ENCODE results near the gene RHCE. TPM values are rescaled to one million over a fixed set of nuclear protein-coding genes. Genes with fewer than 3 reads are reported as not detected.
A peak's percentile ranks its signal among the peaks of the same experiment; 100 is the strongest.
"Not testable (repeated sequence)": the region's sequence is repeated elsewhere in the genome, so short reads cannot be mapped to it uniquely, and the experiment has no call there.

The RHCE gene
- total RNA-seq, 2 experiments from 2014 or later, result 0.91 to 1.0 TPM

DNA sequence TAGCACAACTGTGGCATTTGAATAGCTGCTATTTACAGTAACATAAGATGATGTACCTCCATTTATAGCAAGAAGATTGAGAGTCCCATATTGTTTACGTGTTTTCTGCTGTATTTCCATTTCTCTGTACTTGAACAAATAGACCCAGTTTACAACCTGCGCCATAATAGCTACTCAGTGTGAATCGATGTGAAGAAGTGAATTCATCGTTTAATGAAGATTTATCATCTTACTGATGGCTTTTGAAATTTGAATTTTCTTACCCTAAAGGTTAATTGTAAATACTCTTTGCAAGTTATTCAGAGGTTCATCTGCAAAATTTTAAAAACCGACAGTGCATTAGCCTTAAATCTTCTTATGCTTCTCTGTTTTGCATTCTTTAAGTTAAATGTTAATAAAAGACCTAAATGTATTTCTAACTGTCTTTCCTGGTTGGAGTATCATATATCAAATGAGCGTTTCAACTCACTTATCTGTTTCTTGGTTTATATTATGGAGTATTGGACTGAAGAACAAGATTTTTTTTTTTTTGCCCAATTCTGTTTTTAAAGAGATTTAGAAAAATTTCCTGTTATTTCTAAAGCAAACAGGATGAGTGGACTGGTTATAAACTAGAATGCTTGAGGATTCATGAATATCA is 12.2 kb upstream of the RHCE start:
- Mint-ChIP-seq H3K27ac (no peak overlapping the region), H3K36me3 (ENCODE audit: low read depth) (peaks cover 5% of the 10 kb centered on the region), H3K4me1 (peaks cover 59% of the 10 kb centered on the region), H3K4me3 (peak overlapping the region; percentile 83), H3K27me3 (no peaks in the 10 kb centered on the region), H3K9me3 (ENCODE audit: low read depth) (no peaks in the 10 kb centered on the region)
- CTCF ChIA-PET, result no interaction called here
- intact Hi-C loops (cut with DNase I, micrococcal nuclease), result loop anchor here in 1 of 2 experiments (5.0 kb wide), 3 partner anchors 244 to 694 kb away; no protein-coding TSS in a partner anchor
- POLR2A ChIA-PET, result no interaction called here
- DNase-seq (no peak), ATAC-seq (no peak)

DNA sequence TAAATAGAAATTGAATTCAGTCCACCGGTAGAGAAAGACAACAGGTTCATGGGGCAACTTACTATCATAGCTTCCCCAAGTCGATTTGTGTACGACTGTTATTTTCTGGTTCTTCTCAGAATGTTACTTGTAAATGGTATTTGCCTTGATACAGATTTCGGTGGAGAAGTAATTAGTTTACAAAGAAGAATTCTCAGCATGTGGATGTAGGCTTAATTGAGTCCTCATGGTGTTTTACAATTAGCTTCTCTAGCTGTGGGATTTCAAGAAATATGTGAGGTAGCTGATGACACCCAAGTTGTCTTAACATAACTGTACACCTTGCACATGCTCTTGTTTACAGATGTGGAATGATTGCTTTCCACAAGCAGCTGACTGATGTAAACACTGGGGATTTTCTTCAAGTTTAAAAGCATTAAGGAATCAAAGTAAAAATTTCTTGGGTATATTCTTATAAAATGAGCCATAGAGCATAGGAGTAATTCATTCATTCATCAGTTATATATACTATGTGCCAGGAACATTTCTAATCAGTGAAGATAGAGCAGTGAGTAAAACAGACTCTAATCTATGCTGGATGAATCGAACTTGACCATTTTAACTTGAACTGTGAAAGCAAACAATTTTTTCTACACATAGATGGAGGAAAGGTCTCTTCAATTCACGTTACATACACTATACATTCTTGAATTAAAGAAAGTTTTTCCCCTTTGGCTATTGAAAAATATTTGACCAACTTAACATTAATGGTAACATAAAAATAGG is 11.5 kb upstream of the RHCE start:
- Mint-ChIP-seq H3K27me3 (no peaks in the 10 kb centered on the region), H3K9me3 (ENCODE audit: low read depth) (no peaks in the 10 kb centered on the region), H3K27ac (peak overlapping the region; percentile 72), H3K36me3 (ENCODE audit: low read depth) (peaks cover 3% of the 10 kb centered on the region), H3K4me1 (peaks cover 59% of the 10 kb centered on the region), H3K4me3 (peak overlapping the region; percentile 83)
- ChIA-PET POLR2A (interaction anchor here (0.7 to 1.5 kb wide), 2 partner anchors 94 to 200 kb away, joined by 4 to 6 read pairs; partner anchors contain the start of gene SYF2), CTCF (interaction anchor here (0.6 to 1.1 kb wide), 7 partner anchors 11 to 179 kb away, joined by 3 to 4 read pairs (median 3); no protein-coding TSS in a partner anchor)
- DNase-seq (no peak), ATAC-seq (no peak)
- intact Hi-C loops (cut with DNase I, micrococcal nuclease), result loop anchor here in 1 of 2 experiments (1.0 to 5.0 kb wide), 8 partner anchors 41 to 789 kb away; partner anchors contain the start of genes PDIK1L, SRRM1 and TMEM50A

DNA sequence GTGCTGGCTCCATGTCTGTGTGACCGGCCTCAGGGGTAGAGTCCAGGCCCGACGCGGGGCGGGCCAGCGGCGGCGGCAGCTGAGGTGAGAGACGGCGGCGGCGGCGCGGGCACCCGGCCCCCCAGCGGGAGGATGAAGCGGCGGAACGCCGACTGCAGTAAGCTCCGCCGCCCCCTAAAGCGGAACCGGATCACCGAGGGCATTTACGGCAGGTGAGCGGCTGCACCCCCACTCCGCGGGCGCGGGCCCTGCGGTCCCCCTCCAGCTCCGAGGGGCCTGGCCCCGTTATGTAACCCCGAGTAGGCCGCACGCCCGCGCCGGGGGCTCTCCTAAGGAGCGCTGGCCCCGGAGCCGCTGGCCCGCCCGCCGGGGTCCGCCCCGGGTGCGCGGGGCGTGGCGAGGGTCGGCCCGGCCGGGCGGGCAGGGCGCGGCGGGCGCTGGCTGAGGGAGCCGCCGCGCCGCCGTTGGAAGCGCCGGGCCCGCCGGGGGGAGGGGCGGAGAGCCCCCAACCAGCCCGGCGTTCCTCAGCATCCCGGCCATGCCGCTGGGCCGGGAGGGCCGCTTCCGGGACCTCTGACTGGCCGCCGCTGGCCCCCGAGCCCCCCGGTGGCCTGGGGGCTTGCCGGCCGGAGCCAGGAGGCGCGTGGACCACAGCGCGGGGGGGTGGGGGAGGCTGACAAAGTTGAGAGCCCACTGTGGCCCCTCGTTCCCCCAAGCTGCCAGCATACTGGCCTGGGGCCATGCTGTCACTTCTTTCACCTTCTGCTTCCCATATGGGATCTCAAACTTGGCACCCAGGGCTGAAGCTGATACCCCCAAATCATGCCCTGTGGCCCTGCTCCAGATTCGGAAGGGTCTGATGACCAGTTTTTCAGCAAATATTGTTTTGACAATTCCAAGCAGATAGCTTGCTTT is 10.6 kb upstream of the RHCE start:
- ChIA-PET POLR2A (interaction anchor here (0.6 to 1.5 kb wide), 4 partner anchors 10 to 199 kb away, joined by 3 to 6 read pairs (median 4); partner anchors contain the start of gene SYF2), CTCF (interaction anchor here (0.6 to 1.1 kb wide), 8 partner anchors 11 to 1021 kb away, joined by 3 to 4 read pairs (median 3); no protein-coding TSS in a partner anchor)
- Mint-ChIP-seq H3K4me1 (peaks cover 50% of the 10 kb centered on the region), H3K4me3 (peak overlapping the region; percentile 93), H3K27me3 (no peaks in the 10 kb centered on the region), H3K36me3 (ENCODE audit: low read depth) (peaks cover 3% of the 10 kb centered on the region), H3K9me3 (ENCODE audit: low read depth) (no peaks in the 10 kb centered on the region), H3K27ac (peak overlapping the region; percentile 72)
- peak; percentile 11 for ATAC-seq
- intact Hi-C loops (cut with DNase I, micrococcal nuclease), result loop anchor here in 1 of 2 experiments (1.0 to 5.0 kb wide), 16 partner anchors 42 to 788 kb away; partner anchors contain the start of genes AUNIP, CLIC4, MAN1C1 and PAFAH2
- no peak for DNase-seq

DNA sequence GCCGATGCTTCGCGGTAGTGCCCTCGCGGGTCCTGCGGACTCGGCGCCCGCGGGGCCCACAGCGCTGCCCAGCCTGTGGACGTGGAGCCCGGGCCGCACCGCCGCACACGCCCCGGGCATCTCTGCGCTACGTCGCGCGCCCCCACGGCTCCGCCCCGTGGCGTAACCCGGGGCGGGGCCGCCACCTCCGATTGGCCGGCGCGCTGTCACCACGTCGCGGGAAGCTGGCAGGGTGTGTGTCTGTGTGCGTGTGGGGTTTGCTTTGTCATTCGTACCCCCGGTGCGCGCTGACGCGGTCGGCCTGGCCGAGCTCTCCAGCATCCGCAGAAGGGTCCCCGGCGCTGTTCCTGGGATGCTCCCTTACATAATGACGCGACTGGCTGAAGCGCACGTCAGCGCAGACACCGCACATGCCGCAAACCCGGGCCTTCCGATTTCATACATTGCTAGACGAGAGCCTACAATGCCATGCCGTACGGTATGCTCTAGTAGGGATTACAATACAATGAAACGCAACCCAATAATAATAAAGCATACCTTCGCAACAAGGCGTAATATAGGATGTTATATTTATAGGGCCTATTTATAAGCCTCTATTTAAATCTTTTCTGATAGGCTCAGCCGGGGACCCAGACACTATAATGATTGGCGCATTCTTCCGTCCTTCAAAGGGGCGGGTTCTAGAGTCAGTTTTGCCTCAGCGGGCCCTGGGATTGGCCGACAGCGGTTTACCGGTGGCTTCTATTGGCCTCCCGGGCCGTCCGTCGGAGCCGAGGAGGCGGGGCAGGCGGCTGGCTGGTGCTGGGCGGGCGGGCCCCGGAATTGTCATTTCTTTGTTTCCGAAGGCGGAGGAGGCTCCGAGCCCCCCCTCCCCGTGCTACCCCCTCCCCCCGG is 9.7 kb upstream of the RHCE start, which contains the start of gene MACO1:
Gene MACO1, plus strand, starts transcription at position 825 of the 894 bp plus-strand sequence. CDS start 202 bp downstream, outside the sequence.
- Mint-ChIP-seq H3K27me3 (no peaks in the 10 kb centered on the region), H3K36me3 (ENCODE audit: low read depth) (peaks cover 3% of the 10 kb centered on the region), H3K4me1 (peaks cover 41% of the 10 kb centered on the region), H3K27ac (peak within 1 kb of the TSS; percentile 99), H3K4me3 (peak within 1 kb of the TSS; percentile 93), H3K9me3 (ENCODE audit: low read depth) (no peaks in the 10 kb centered on the region)
- ATAC-seq (peak; percentile 93), DNase-seq (peak; percentile 98)
- ChIA-PET POLR2A (interaction anchor here (0.6 to 1.5 kb wide), 6 partner anchors 11 to 336 kb away, joined by 3 to 5 read pairs (median 3); partner anchors contain the start of gene SYF2), CTCF (interaction anchor here (0.6 to 0.9 kb wide), 2 partner anchors 52 to 134 kb away, joined by 3 read pairs; no protein-coding TSS in a partner anchor)
- intact Hi-C loops (cut with DNase I, micrococcal nuclease), result loop anchor here in 1 of 2 experiments (1.0 to 5.0 kb wide), 15 partner anchors 42 to 788 kb away; partner anchors contain the start of genes AUNIP, CLIC4, MAN1C1 and PAFAH2

- CTCF ChIA-PET, result interaction anchor here (0.6 to 1.6 kb wide), 5 partner anchors 14 to 989 kb away, joined by 3 to 10 read pairs (median 3); no protein-coding TSS in a partner anchor
- POLR2A ChIA-PET, result interaction anchor here (1.3 kb wide), 1 partner anchor 40 kb away, joined by 4 read pairs; no protein-coding TSS in a partner anchor
Measured at GRCh38 chr1:25428475-25429166, 8.0 kb upstream of the RHCE start.

GRCh38 chr1:25427696-25428095 is 7.1 kb upstream of the RHCE start:
- H3K27me3 Mint-ChIP-seq, result no peaks in the 10 kb centered on the region
- peaks cover 3% of the 10 kb centered on the region for H3K36me3 Mint-ChIP-seq (ENCODE audit: low read depth)
- ChIA-PET POLR2A (interaction anchor here (1.3 kb wide), 1 partner anchor 41 kb away, joined by 4 read pairs; no protein-coding TSS in a partner anchor), CTCF (interaction anchor here (1.4 to 1.6 kb wide), 2 partner anchors 15 to 60 kb away, joined by 3 to 10 read pairs; no protein-coding TSS in a partner anchor)
- no peak overlapping the region for H3K4me3 Mint-ChIP-seq
- DNase-seq (no peak), ATAC-seq (no peak)
- H3K27ac Mint-ChIP-seq, result no peak overlapping the region
- no peaks in the 10 kb centered on the region for H3K9me3 Mint-ChIP-seq (ENCODE audit: low read depth)
- intact Hi-C loops (cut with DNase I, micrococcal nuclease), result loop anchor here in 1 of 2 experiments (10.0 kb wide), 1 partner anchor 387 kb away; the partner anchor contains the start of gene MTFR1L
- H3K4me1 Mint-ChIP-seq, result peaks cover 15% of the 10 kb centered on the region

More at GRCh38 chr1:25428475-25429166, 8.0 kb upstream of the RHCE start:
- H3K27ac Mint-ChIP-seq, result no peak overlapping the region
- peak overlapping the region; percentile 30 for H3K4me3 Mint-ChIP-seq
- H3K27me3 Mint-ChIP-seq, result no peaks in the 10 kb centered on the region
- ATAC-seq (no peak), DNase-seq (no peak)
- H3K36me3 Mint-ChIP-seq (ENCODE audit: low read depth), result peaks cover 3% of the 10 kb centered on the region
- H3K4me1 Mint-ChIP-seq, result peaks cover 24% of the 10 kb centered on the region
- intact Hi-C loops (cut with DNase I, micrococcal nuclease), result loop anchor here in 1 of 2 experiments (10.0 kb wide), 1 partner anchor 386 kb away; the partner anchor contains the start of gene MTFR1L
- H3K9me3 Mint-ChIP-seq (ENCODE audit: low read depth), result no peaks in the 10 kb centered on the region

DNA sequence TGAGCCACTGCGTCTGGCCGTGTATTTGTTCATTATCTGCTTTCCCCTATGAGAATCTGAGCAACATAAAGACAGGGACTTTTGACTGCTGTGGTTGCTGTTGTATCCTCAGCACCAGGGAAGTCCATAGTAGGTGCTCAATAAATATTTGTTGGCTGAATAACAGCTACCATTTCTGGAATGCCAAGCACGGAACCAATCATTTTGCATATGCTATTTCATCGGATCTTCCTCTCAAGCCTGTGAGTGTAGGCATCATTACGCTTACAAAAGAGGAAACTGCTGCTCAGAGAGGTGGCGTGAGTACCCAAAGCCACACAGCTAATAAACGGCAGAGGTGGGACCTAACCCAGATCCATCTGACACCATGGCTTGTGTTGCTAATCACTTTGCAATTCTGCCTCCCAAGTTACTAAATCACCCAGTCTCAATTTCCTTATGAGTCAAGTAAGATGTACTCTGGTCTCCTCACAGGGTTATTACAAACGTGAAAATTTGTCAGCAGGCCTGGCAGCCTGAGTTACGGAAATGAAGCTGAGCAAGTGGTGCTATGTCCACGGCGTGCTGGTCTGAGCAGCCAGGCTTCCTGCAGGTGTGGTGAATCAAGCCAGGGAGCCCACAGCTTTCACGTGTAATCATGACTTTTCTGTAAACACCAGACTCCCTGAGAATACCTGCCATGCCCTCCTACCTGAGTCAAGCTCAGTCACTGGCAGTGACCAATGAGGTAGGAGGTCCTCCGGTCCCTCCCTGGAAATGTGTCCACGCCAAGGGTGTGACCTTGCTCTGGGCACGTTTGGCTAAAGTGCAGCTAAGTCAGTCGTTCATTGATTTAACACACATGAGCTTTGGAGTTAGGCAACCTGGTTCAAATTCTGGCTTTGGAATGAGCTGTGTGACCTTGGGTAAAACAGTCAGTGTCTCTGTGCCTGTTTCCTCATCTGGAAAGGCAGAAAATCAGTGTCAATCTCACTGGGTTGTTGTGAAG is 4.8 kb upstream of the RHCE start:
- no peak overlapping the region for H3K27ac Mint-ChIP-seq
- H3K36me3 Mint-ChIP-seq (ENCODE audit: low read depth), result no peaks in the 10 kb centered on the region
- intact Hi-C loops (cut with DNase I, micrococcal nuclease), result loop anchor here in 1 of 2 experiments (10.0 kb wide), 1 partner anchor 389 kb away; the partner anchor contains the start of gene MTFR1L
- no peak overlapping the region for H3K4me3 Mint-ChIP-seq
- H3K9me3 Mint-ChIP-seq (ENCODE audit: low read depth), result no peaks in the 10 kb centered on the region
- no peaks in the 10 kb centered on the region for H3K27me3 Mint-ChIP-seq
- ATAC-seq (no peak), DNase-seq (no peak)
- POLR2A ChIA-PET, result no interaction called here
- CTCF ChIA-PET, result interaction anchor here (0.6 to 0.7 kb wide), 2 partner anchors 94 to 95 kb away, joined by 3 read pairs; no protein-coding TSS in a partner anchor
- H3K4me1 Mint-ChIP-seq, result peaks cover 6% of the 10 kb centered on the region

GRCh38 chr1:25423206-25423605 is 2.6 kb upstream of the RHCE start:
- POLR2A ChIA-PET; H3K4me1 Mint-ChIP-seq; H3K9me3 Mint-ChIP-seq (ENCODE audit: low read depth); ATAC-seq; H3K27me3 Mint-ChIP-seq; H3K36me3 Mint-ChIP-seq (ENCODE audit: low read depth); DNase-seq; H3K27ac Mint-ChIP-seq; H3K4me3 Mint-ChIP-seq: not testable (repeated sequence)
- intact Hi-C loops (cut with DNase I, micrococcal nuclease), result loop anchor here in 1 of 2 experiments (10.0 kb wide), 1 partner anchor 392 kb away; the partner anchor contains the start of gene MTFR1L
- CTCF ChIA-PET, result interaction anchor here (0.7 kb wide), 1 partner anchor 80 kb away, joined by 3 read pairs; no protein-coding TSS in a partner anchor
